NCI-H345 treated with DMSO at 0.1 percent for 48 hours (cell line): ENCODE measurements around the gene OCA2.
"Not testable (repeated sequence)": the region's sequence is repeated elsewhere in the genome, so short reads cannot be mapped to it uniquely, and the experiment has no call there.

Source experiments
- DNase-seq: peaks from one replicate; lab custom pipeline; 2025; ENCODE audit not compliant: unreplicated experiment; lab: John Stamatoyannopoulos, UW

Gene OCA2

GRCh38 chr15:27958911-27959578, 140.1 kb downstream of the OCA2 start:
- no peak for DNase-seq

GRCh38 chr15:27956285-27956684, 142.8 kb downstream of the OCA2 start:
- no peak for DNase-seq

GRCh38 chr15:27955087-27955486, 144.0 kb downstream of the OCA2 start:
- no peak for DNase-seq

- not testable (repeated sequence) for DNase-seq
Measured at GRCh38 chr15:27952593-27952992, 146.5 kb downstream of the OCA2 start.

GRCh38 chr15:27951191-27951890, 147.8 kb downstream of the OCA2 start:
- no peak for DNase-seq

GRCh38 chr15:27949089-27949488, 150.0 kb downstream of the OCA2 start:
- no peak for DNase-seq

- no peak for DNase-seq
Measured at GRCh38 chr15:27939246-27939645, 159.9 kb downstream of the OCA2 start.

- DNase-seq, result no peak
Measured at GRCh38 chr15:27937851-27938250, 161.3 kb downstream of the OCA2 start.

- DNase-seq, result no peak
Measured at GRCh38 chr15:27936164-27936563, 163.0 kb downstream of the OCA2 start.

- DNase-seq, result no peak
Measured at GRCh38 chr15:27935328-27935727, 163.8 kb downstream of the OCA2 start.

GRCh38 chr15:27934782-27935181, 164.3 kb downstream of the OCA2 start:
- DNase-seq, result no peak

- DNase-seq, result no peak
Measured at GRCh38 chr15:27933562-27933961, 165.6 kb downstream of the OCA2 start.

- DNase-seq, result no peak
Measured at GRCh38 chr15:27932600-27932999, 166.5 kb downstream of the OCA2 start.

- no peak for DNase-seq
Measured at GRCh38 chr15:27928386-27928785, 170.7 kb downstream of the OCA2 start.

- DNase-seq, result no peak
Measured at GRCh38 chr15:27912283-27912682, 186.8 kb downstream of the OCA2 start.

GRCh38 chr15:27906802-27907201, 192.3 kb downstream of the OCA2 start:
- no peak for DNase-seq

- no peak for DNase-seq
Measured at GRCh38 chr15:27903405-27903804, 195.7 kb downstream of the OCA2 start.

GRCh38 chr15:27902680-27903385, 196.3 kb downstream of the OCA2 start:
- DNase-seq, result no peak

GRCh38 chr15:27899583-27900285, 199.4 kb downstream of the OCA2 start:
- DNase-seq, result no peak

GRCh38 chr15:27897481-27897880, 201.6 kb downstream of the OCA2 start:
- DNase-seq, result no peak

- DNase-seq, result no peak
Measured at GRCh38 chr15:27894645-27895044, 204.5 kb downstream of the OCA2 start.

- DNase-seq, result no peak
Measured at GRCh38 chr15:27889258-27889657, 209.9 kb downstream of the OCA2 start.
